H1 (cell line): Measurements from ENCODE around the gene GPR31. TPM values are rescaled to one million over a fixed set of nuclear protein-coding genes. Genes with fewer than 3 reads are reported as not detected.

Source experiments
- CTCF ChIA-PET: fragments of 300-600 bp; sonication (Branson Sonifier 250); formaldehyde crosslinking; loops from one replicate; lab custom pipeline; 2021; ENCODE audit not compliant: partially characterized antibody; lab: Charles Lee
- POLR2A ChIA-PET: fragments of 300-600 bp; sonication (Branson Sonifier 250); formaldehyde crosslinking; loops from one replicate; lab custom pipeline; 2021; ENCODE audit warnings: inconsistent platforms; ENCODE audit not compliant: partially characterized antibody; lab: Charles Lee
- DNase-seq, 2 experiments: peaks; one replicate each; pipeline versions ENCODE4 v3.0.0 to v3.0.0-alpha.2; 2010 to 2022; ENCODE audit warnings: low spot score in 2 of 2, low read depth in 1 of 2, mixed read lengths in 1 of 2
- FAIRE-seq: peaks from 2 replicates; lab custom pipeline; 2011; peaks lifted over from hg19 to GRCh38; lab: Jason Lieb, UNC
- H2AFZ ChIP-seq: 2 replicates; pipeline ENCODE4 v1.8.1; 2012; ENCODE audit warnings: low read length, inconsistent platforms
- H2AK5ac ChIP-seq: 2 replicates; pipeline ENCODE4 v1.6.1; 2013; ENCODE audit warnings: low read depth, low read length
- H2BK120ac ChIP-seq: replicated peaks from 2 replicates; pipeline ENCODE3; 2013; ENCODE audit warnings: low read depth, low read length, inconsistent platforms
- H2BK12ac ChIP-seq: 2 replicates; pipeline ENCODE4 v1.6.1; 2013; ENCODE audit warnings: low read depth, low read length
- H2BK15ac ChIP-seq: 2 replicates; pipeline ENCODE4 v1.6.1; 2013; ENCODE audit warnings: low read length
- H2BK20ac ChIP-seq: 2 replicates; pipeline ENCODE4 v1.6.1; 2013; ENCODE audit warnings: low read length
- H2BK5ac ChIP-seq: 2 replicates; pipeline ENCODE4 v1.6.1; 2013; ENCODE audit warnings: low read depth, low read length
- H3K14ac ChIP-seq: 2 replicates; pipeline ENCODE4 v1.6.1; 2013; ENCODE audit warnings: inconsistent platforms; ENCODE audit not compliant: insufficient read length
- H3K18ac ChIP-seq: 2 replicates; pipeline ENCODE4 v1.6.1; 2013; ENCODE audit warnings: low read length; ENCODE audit errors: extremely low read depth
- H3K23ac ChIP-seq: 2 replicates; pipeline ENCODE4 v1.6.1; 2013; ENCODE audit warnings: inconsistent platforms; ENCODE audit not compliant: insufficient read length
- H3K23me2 ChIP-seq: 2 replicates; pipeline ENCODE4 v1.6.1; 2013; ENCODE audit warnings: low read depth, low read length
- H3K27ac ChIP-seq: 2 replicates; pipeline ENCODE4 v1.6.1; 2011; ENCODE audit warnings: low read depth, low read length, inconsistent platforms
- H3K27me3 ChIP-seq, 4 experiments: replicated peaks in 1 of 4; 1 replicate in 1 of 4; 2 replicates in 3 of 4; pipeline versions ENCODE4 v1.6.1 to v1.8.1; 2011 to 2013; ENCODE audit warnings: low read length in 3 of 4, mild to moderate bottlenecking in 3 of 4, inconsistent platforms in 2 of 4, mixed read lengths in 2 of 4, moderate library complexity in 1 of 4; ENCODE audit not compliant: control insufficient read depth in 3 of 4, insufficient read depth in 3 of 4; ENCODE audit errors: extremely low read depth in 1 of 4
- H3K36me3 ChIP-seq, 4 experiments: 2 replicates each; pipeline versions ENCODE4 v1.6.1 to v1.8.1; 2011 to 2013; ENCODE audit warnings: mild to moderate bottlenecking in 4 of 4, low read length in 3 of 4, moderate library complexity in 2 of 4, control low read depth in 1 of 4, inconsistent platforms in 1 of 4; ENCODE audit not compliant: insufficient read depth in 4 of 4, control insufficient read depth in 2 of 4
- H3K4ac ChIP-seq: replicated peaks from 2 replicates; pipeline ENCODE3; 2013; ENCODE audit warnings: low read length, low read depth, mixed read lengths, inconsistent platforms; ENCODE audit not compliant: insufficient read length
- H3K4me1 ChIP-seq, 4 experiments: replicated peaks in 1 of 4; 1 replicate in 1 of 4; 2 replicates in 3 of 4; pipeline versions ENCODE4 v1.6.1 to v1.8.1; 2011 to 2013; ENCODE audit warnings: low read length in 3 of 4, inconsistent platforms in 2 of 4, mixed read lengths in 1 of 4; ENCODE audit not compliant: insufficient read depth in 4 of 4, control insufficient read depth in 3 of 4
- H3K4me2 ChIP-seq, 2 experiments: 2 replicates each; pipeline versions ENCODE4 v1.6.1 to v1.8.1; 2011 to 2013; ENCODE audit warnings: low read depth in 2 of 2, low read length in 2 of 2, control low read depth in 1 of 2, inconsistent platforms in 1 of 2, mild to moderate bottlenecking in 1 of 2; ENCODE audit not compliant: insufficient read depth in 1 of 2
- H3K4me3 ChIP-seq, 4 experiments: fragments of 200-600, 300-600 bp in 1 of 4; sonication (generic), shearing (Covaris generic), sonication (Bioruptor Twin) in 1 of 4; 2 replicates each; pipeline versions ENCODE4 v1.5.1 to v1.8.1; 2011 to 2016; ENCODE audit warnings: low read length in 4 of 4, low read depth in 3 of 4, control low read depth in 2 of 4, inconsistent platforms in 2 of 4, mild to moderate bottlenecking in 2 of 4, mixed read lengths in 1 of 4, moderate library complexity in 1 of 4; ENCODE audit not compliant: insufficient read depth in 2 of 4; ENCODE audit errors: extremely low read depth in 1 of 4
- H3K56ac ChIP-seq: replicated peaks from 2 replicates; pipeline ENCODE3; 2013; ENCODE audit warnings: low read depth, mild to moderate bottlenecking, mixed read lengths, low read length, inconsistent platforms; ENCODE audit not compliant: insufficient read length
- H3K79me1 ChIP-seq: 2 replicates; pipeline ENCODE4 v1.6.1; 2013; ENCODE audit warnings: low read depth, low read length, control low read depth
- H3K79me2 ChIP-seq, 2 experiments: 2 replicates each; pipeline versions ENCODE4 v1.6.1 to v1.8.1; 2012 to 2013; ENCODE audit warnings: low read length in 2 of 2, mild to moderate bottlenecking in 2 of 2, inconsistent platforms in 1 of 2; ENCODE audit not compliant: insufficient read depth in 2 of 2, control insufficient read depth in 1 of 2
- H3K9ac ChIP-seq, 4 experiments: replicated peaks in 1 of 4; 1 replicate in 1 of 4; 2 replicates in 3 of 4; pipeline versions ENCODE4 v1.6.1 to v1.8.1; 2011 to 2013; ENCODE audit warnings: low read depth in 3 of 4, low read length in 3 of 4, control low read depth in 2 of 4, mild to moderate bottlenecking in 2 of 4, moderate library complexity in 2 of 4, inconsistent platforms in 1 of 4; ENCODE audit errors: extremely low read depth in 1 of 4
- H3K9me3 ChIP-seq, 2 experiments: 2 replicates each; pipeline versions ENCODE4 v1.6.1 to v1.8.1; 2012 to 2013; ENCODE audit warnings: mild to moderate bottlenecking in 2 of 2, moderate library complexity in 2 of 2, control low read depth in 1 of 2, inconsistent platforms in 1 of 2, low read depth in 1 of 2, low read length in 1 of 2, mixed read lengths in 1 of 2; ENCODE audit not compliant: insufficient read depth in 2 of 2
- H4K20me1 ChIP-seq, 2 experiments: replicated peaks in 1 of 2; 2 replicates each; pipeline versions ENCODE3 to v1.8.1; 2011 to 2013; ENCODE audit warnings: inconsistent platforms in 2 of 2, low read length in 2 of 2, mild to moderate bottlenecking in 1 of 2; ENCODE audit not compliant: insufficient read depth in 2 of 2, control insufficient read depth in 1 of 2
- H4K5ac ChIP-seq: 2 replicates; pipeline ENCODE4 v1.6.1; 2013; ENCODE audit warnings: low read length, low read depth, mixed read lengths, inconsistent platforms; ENCODE audit not compliant: insufficient read length
- H4K8ac ChIP-seq: 2 replicates; pipeline ENCODE4 v1.8.0; 2013; ENCODE audit warnings: mild to moderate bottlenecking, moderate library complexity, low read length, inconsistent platforms; ENCODE audit not compliant: insufficient read depth; ENCODE audit errors: extremely low read depth
- H4K91ac ChIP-seq: replicated peaks from 2 replicates; pipeline ENCODE3; 2013; ENCODE audit warnings: low read length, mixed read lengths, inconsistent platforms; ENCODE audit not compliant: insufficient read length
- CREB1 ChIP-seq: IDR thresholded peaks from 2 replicates; pipeline ENCODE4 v1.6.1; 2012; ENCODE audit warnings: inconsistent platforms
- NRF1 ChIP-seq: IDR thresholded peaks from 2 replicates; pipeline ENCODE4 v1.6.1; 2011; ENCODE audit warnings: mild to moderate bottlenecking, low read depth, low read length, improper control_type of control experiment
- RAD21 ChIP-seq, 2 experiments: IDR thresholded peaks in 1 of 2; conservative IDR thresholded peaks in 1 of 2; 2 replicates each; pipeline ENCODE4 v1.6.1; 2011; ENCODE audit warnings: low read depth in 2 of 2, low read length in 2 of 2, improper control_type of control experiment in 1 of 2, inconsistent platforms in 1 of 2, mild to moderate bottlenecking in 1 of 2, moderate library complexity in 1 of 2
- SIX5 ChIP-seq: IDR thresholded peaks from 2 replicates; pipeline ENCODE4 v1.6.1; 2011; ENCODE audit warnings: mild to moderate bottlenecking, low read depth, low read length
- SRF ChIP-seq: IDR thresholded peaks from 2 replicates; pipeline ENCODE4 v1.6.1; 2011; ENCODE audit warnings: mild to moderate bottlenecking, low read depth, low read length, moderate library complexity
- WGBS, 2 experiments: shearing (Covaris generic) in 1 of 2; methylation state at CpG; one replicate each; pipeline versions ENCODE4 v1.1.6 to v1.1.7; 2013 to 2015; ENCODE audit warnings: low lambda C conversion rate in 2 of 2, mixed read lengths in 2 of 2, inconsistent platforms in 1 of 2, low coverage in 1 of 2, missing lambda C conversion rate in 1 of 2; ENCODE audit not compliant: insufficient replicate concordance in 2 of 2, insufficient coverage in 1 of 2, insufficient read length in 1 of 2; ENCODE audit errors: extremely low coverage in 1 of 2, missing lambda C conversion rate in 1 of 2; 5-methylcytosine and 5-hydroxymethylcytosine counted together
- polyA plus RNA-seq, 7 experiments: library from polyadenylated mRNA; depleted of rRNA in 3 of 7; stranded (reverse) in 5 of 7; unstranded in 2 of 7; fragments of >200 nt in 5 of 7; fragments of 200-250 nt in 2 of 7; gene quantifications; 1 replicate in 5 of 7; 2 replicates in 1 of 7; 4 replicates in 1 of 7; pipeline versions ENCODE4 v1.2.1 to v1.2.3, GENCODE V29; 2011 to 2013; ENCODE audit warnings: missing spikeins in 2 of 7, mixed read lengths in 2 of 7
- total RNA-seq: library from RNA; stranded (reverse); fragmentation: NEBNext Ultra II Directional; extraction: Animal tissue kit (Norgen Biotek cat#: 25700); gene quantifications from 2 replicates; pipeline ENCODE4 v1.2.1, GENCODE V29; 2021

GPR31 gene
- total and polyA plus RNA-seq, 2 of the 8 experiments (the other 6 are each of a cell fraction or from before 2014, with no cell fraction given) = not detected

DNA sequence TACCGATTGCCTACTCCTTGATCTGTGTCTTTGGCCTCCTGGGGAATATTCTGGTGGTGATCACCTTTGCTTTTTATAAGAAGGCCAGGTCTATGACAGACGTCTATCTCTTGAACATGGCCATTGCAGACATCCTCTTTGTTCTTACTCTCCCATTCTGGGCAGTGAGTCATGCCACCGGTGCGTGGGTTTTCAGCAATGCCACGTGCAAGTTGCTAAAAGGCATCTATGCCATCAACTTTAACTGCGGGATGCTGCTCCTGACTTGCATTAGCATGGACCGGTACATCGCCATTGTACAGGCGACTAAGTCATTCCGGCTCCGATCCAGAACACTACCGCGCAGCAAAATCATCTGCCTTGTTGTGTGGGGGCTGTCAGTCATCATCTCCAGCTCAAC is 21.4 kb downstream of the GPR31 start:
- POLR2A ChIA-PET = no interaction called here

More for the DNA sequence above, 21.4 kb downstream of the GPR31 start:
- Histone ChIP-seq H3K4me2 (no peak overlapping the region), H2BK5ac (no peak overlapping the region), H3K18ac (no peak overlapping the region), H2BK20ac (no peak overlapping the region), H3K27ac (no peak overlapping the region), H3K23me2 (no peaks in the 10 kb centered on the region; the same call in 1 of the 2 replicates), H3K9me3 (no peaks in the 10 kb centered on the region), H2AFZ (no peak overlapping the region), H4K5ac (no peak overlapping the region), H3K9ac (no peak overlapping the region), H3K36me3 (no peaks in the 10 kb centered on the region), H2BK15ac (no peak overlapping the region), H4K8ac (no peak overlapping the region), H3K56ac (no peak overlapping the region), H3K79me1 (no peaks in the 10 kb centered on the region), H4K91ac (no peak overlapping the region), H3K4ac (no peak overlapping the region), H2BK12ac (no peak overlapping the region), H3K4me1 (peaks cover 0 to 12% (median 6%) of the 10 kb centered on the region in 4 experiments; a peak in 5 of 7 replicates), H3K4me3 (no peak overlapping the region), H3K14ac (no peak overlapping the region), H3K79me2 (no peaks in the 10 kb centered on the region), H4K20me1 (no peaks in the 10 kb centered on the region), H3K23ac (no peak overlapping the region), H3K27me3 (no peaks in the 10 kb centered on the region), H2BK120ac (no peak overlapping the region), H2AK5ac (no peak overlapping the region)
- TF ChIP-seq RAD21 (IDR thresholded peaks at IDR 0.05 in 1 of 2, conservative IDR thresholded peaks at IDR 0.05 in 1 of 2; ENCODE audit: low read depth in 2 of 2, low read length in 2 of 2) = no peak
- no peak for TF ChIP-seq SRF
- TF ChIP-seq CREB1 = no peak
- no peak for TF ChIP-seq NRF1
- TF ChIP-seq SIX5 = no peak
- WGBS, 2 experiments = 93% methylated on average over 13 of the region's 13 CpGs; no CpG with 5 or more reads in 1 of the 2 experiments
- no peak for FAIRE-seq
- CTCF ChIA-PET = interaction anchor here (1.0 to 7.2 kb wide), 5 partner anchors 12 to 362 kb away, joined by 3 to 72 read pairs (median 5); no protein-coding TSS in a partner anchor
- no peak for DNase-seq
